Measurements from ENCODE around the gene WSCD2.
"Not testable (repeated sequence)": the region's sequence is repeated elsewhere in the genome, so short reads cannot be mapped to it uniquely, and the experiment has no call there.

Gene WSCD2

DNA sequence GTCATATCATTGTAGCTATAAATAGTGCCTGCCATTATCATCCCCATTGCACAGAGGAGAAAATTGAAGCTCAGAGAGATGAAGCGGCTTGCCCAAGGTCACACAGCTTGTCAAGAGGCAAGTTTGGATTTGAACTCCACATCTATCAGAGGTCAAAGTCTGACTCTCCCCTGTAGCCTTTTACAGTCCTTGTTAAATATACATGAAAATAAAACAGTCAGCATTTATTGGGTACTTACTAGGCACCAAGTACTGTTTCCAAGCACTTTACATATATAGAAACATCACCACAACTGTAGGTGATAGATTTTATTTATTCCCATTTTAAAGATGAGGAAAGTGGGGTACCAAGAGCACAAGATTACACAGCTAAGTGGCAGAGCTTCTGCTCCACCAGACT is 67.2 kb downstream of the WSCD2 start:
- DNase-seq (ENCODE audit: low read depth) = no peak

DNA sequence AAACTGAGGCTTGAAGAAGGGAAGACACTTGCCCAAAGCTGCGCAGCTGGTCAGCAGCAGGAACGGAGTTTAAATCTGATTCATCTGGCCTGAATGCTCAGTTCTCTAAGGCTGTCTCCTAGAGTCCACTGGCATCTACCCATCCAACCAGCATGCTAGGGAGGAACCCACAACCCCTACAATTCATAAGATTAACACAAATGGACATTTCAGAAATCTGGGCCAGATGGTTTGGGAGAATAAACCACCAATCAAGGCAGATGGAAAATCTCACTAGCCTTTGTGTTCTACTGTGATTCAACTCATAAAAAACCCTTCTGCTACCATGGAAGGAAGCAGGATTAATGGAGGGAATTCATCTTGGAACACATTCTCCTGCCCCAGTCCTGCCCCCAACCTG is 67.8 kb downstream of the WSCD2 start:
- no peak for DNase-seq (ENCODE audit: low read depth)

DNA sequence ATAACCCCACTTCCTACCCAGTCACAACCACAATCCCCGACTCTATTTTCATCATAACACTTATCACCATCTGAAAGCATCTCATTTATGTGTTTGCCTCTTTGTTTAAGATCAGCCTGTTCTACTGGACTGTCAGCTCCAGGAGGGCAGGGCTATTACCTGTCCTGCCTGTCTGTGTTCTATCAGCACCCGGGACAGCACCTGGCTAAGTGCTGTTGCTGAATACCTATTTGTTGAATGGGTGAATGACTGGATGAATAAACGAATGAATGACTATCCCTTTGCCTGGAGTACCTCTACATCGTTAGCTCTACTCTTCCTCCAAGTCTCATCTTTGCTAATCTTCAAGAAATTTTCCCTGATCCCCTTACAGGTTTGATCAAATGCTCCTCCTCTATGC is 69.0 kb downstream of the WSCD2 start:
- DNase-seq (ENCODE audit: low read depth) = no peak

- DNase-seq (ENCODE audit: low read depth) = no peak
Observed at GRCh38 chr12:108199106-108199505, 70.0 kb downstream of the WSCD2 start.

- no peak for DNase-seq (ENCODE audit: low read depth)
Observed at GRCh38 chr12:108201808-108202207, 72.7 kb downstream of the WSCD2 start.

GRCh38 chr12:108204117-108204987 is 75.3 kb downstream of the WSCD2 start:
- no peak for DNase-seq (ENCODE audit: low read depth)

GRCh38 chr12:108205864-108206263 is 76.8 kb downstream of the WSCD2 start:
- no peak for DNase-seq (ENCODE audit: low read depth)

- no peak for DNase-seq (ENCODE audit: low read depth)
Observed at GRCh38 chr12:108207791-108208730, 79.0 kb downstream of the WSCD2 start.

- no peak for DNase-seq (ENCODE audit: low read depth)
Observed at GRCh38 chr12:108210001-108210400, 80.9 kb downstream of the WSCD2 start.

GRCh38 chr12:108211157-108211556 is 82.1 kb downstream of the WSCD2 start:
- DNase-seq (ENCODE audit: low read depth) = no peak

DNA sequence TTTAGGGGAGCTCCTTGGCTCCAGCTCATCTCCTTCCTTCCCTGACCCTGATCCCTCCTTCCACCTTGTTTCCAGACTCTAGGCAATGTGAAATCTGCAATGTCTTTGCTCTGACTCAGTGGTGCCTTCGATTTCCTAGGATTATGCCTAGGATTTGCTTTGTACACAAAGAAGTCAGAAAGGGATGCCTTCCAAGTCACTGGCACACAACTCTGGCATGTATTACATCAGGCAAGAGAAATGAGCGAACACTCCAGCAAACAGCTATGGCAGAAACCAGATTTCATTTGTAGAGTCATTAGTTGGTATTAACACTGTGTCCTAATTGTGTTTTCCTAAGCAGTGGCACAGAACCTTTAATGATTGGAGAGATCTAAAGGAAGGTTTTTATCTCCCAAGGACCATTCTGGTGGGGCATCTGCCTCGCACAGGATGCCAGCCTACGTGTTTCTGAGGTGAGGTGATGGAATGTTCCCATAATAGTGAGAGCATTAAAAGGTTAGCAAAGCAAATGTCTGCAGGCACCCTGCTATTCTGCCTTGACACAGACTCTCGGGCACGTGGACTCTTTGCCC is 84.9 kb downstream of the WSCD2 start:
- DNase-seq (ENCODE audit: low read depth) = no peak

GRCh38 chr12:108214486-108214885 is 85.4 kb downstream of the WSCD2 start:
- no peak for DNase-seq (ENCODE audit: low read depth)

DNA sequence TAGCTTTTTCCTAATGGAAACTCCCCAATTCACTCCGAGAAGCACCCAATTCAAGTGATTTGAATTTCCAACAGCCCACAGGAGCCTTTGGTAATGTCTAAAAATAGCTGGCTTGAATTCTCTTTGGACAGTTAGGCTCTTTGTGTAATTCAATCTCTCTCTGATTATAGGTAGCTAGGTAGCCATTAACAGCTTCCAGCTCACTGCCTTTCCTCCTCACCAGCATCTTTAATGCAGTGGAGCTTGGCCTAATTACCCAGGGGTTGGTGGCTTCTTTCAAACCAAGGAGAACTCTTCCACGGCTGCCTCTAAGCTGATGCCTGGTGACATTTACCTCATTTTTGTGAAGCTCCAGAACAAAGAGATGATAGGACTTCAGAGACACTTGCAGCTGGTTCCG is 86.4 kb downstream of the WSCD2 start:
- DNase-seq (ENCODE audit: low read depth) = no peak

- DNase-seq (ENCODE audit: low read depth) = no peak
Observed at GRCh38 chr12:108218921-108219320, 89.8 kb downstream of the WSCD2 start.

- DNase-seq (ENCODE audit: low read depth) = not testable (repeated sequence)
Observed at GRCh38 chr12:108225101-108225500, 96.0 kb downstream of the WSCD2 start.

- no peak for DNase-seq (ENCODE audit: low read depth)
Observed at GRCh38 chr12:108226866-108227265, 97.8 kb downstream of the WSCD2 start.

DNA sequence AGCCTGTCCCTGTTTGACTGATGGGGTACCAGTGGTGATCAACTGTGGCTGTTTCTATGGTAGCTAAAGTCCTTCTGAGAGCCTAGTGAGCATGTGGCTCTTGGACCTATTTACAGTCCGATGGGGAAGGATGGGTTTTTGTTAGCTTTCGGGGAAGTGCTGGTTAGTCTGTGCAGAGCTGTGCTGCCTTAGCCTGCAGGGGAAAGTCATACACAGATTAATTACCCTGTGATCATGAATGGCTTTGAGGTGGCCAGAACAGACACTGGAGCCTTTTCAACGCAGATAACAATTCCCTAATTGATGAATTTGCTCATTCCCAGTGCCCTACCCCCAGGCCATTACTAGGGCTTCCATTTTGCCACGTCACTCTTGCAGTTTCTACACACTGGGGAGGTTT is 99.7 kb downstream of the WSCD2 start:
- no peak for DNase-seq (ENCODE audit: low read depth)

GRCh38 chr12:108231109-108231905 is 102.2 kb downstream of the WSCD2 start:
- no peak for DNase-seq (ENCODE audit: low read depth)

DNA sequence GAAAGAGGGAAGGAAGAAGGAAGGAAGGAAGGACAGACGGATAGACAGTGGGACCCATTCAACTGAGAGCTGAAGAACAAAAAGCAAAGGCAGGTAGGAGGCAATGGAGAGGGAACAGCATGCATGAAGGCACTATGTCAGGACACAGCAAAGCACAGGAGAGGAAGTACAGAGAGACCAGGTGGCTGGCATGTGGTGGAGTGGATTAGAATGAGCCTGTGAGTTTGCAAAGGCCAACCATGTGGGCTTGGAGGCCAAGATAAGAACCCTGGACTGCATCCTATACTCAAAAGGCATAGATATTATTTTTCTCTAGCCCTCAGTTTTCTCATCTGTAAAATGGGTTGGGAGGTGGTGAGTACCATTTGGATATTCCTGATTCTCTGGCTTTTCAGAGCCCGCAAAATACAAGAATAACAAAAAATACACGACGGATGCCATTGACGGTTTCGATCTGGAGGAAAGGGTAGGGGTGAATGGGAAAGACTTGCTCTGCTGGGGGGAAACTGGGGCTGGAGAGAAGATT is 102.9 kb downstream of the WSCD2 start:
- DNase-seq (ENCODE audit: low read depth) = no peak

DNA sequence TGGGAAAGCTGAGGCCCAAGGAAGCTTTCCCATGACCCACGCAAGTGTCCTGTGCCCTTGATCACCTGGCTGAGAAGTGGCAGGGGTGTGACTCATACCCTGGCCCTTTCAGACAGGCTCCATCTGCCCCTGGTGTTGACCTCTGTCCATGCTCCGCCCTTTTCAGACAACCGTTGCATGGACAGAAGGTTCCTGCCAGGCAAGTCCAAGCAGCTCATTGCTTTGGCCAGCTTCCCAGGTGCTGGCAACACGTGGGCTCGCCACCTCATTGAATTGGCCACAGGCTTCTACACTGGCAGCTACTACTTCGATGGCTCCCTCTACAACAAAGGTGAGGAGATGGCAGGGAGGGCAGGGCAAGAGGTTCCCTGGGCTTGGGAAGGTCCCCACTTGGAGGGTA is 103.5 kb downstream of the WSCD2 start:
- no peak for DNase-seq (ENCODE audit: low read depth)

DNA sequence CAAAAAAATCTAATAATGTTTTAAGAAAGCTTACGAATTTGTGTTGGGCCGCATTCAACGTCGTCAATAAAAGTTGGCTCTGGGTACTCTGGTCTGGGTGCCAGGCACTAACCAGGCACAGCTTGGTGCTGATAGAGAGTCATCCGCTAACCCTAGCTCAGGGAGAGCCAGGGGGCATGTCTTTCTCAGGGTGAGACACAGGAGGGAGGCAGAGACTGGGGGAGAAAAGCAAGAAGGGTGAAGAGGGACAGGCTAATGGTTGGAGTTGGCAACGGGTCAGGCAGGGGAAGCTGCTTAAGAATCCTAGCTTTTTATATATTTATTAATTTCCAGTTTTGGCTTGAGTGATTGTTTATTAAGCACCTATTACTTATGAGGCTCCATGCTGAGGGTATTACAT is 105.1 kb downstream of the WSCD2 start:
- no peak for DNase-seq (ENCODE audit: low read depth)

Data from stimulated activated CD8-positive, alpha-beta memory T cell treated with anti-CD3 and anti-CD28 coated beads, Interleukin-7, amount 100 ng/mL, for 24 hours (primary cell).